GM04504 (cell line): ENCODE data around the gene CCDC92.

Experiments used
- DNase-seq: peaks from one replicate; pipeline ENCODE4 v3.0.0-alpha.2; 2012; ENCODE audit warnings: low read depth

Gene CCDC92

GRCh38 chr12:123888989-123889388 lies 83.6 kb downstream of the CCDC92 start:
- DNase-seq: no peak

- DNase-seq: no peak
These were observed 85.6 kb downstream of the CCDC92 start for GRCh38 chr12:123886931-123887582.

- no peak for DNase-seq
These were observed 86.4 kb downstream of the CCDC92 start for GRCh38 chr12:123886258-123886657.
